Ovary (tissue), 9 donors: Measurements from ENCODE around the gene PHKB. TPM values are rescaled to one million over a fixed set of nuclear protein-coding genes. Genes with fewer than 3 reads are reported as not detected.

ENCODE experiments used
- DNase-seq, 5 donors: peaks; one replicate each; pipeline ENCODE4 v3.0.0-alpha.2; 2019 to 2020
- H3K27ac ChIP-seq, 2 donors: fragments of 200-600 bp; one replicate each; pipeline versions ENCODE4 v1.5.1 to v1.8.0; 2019 to 2022
- H3K27me3 ChIP-seq: fragments of 200-600 bp; one replicate; pipeline ENCODE4 v1.8.0; 2022
- H3K36me3 ChIP-seq: fragments of 200-600 bp; sonication (generic); one replicate; pipeline ENCODE4 v1.5.1; 2019
- H3K4me1 ChIP-seq: one replicate; pipeline ENCODE4 v1.8.1; 2013; ENCODE audit warnings: mild to moderate bottlenecking, moderate library complexity; ENCODE audit not compliant: insufficient read depth
- H3K4me3 ChIP-seq: fragments of 200-600 bp; sonication (generic); one replicate; pipeline ENCODE4 v1.5.1; 2017
- H3K9me3 ChIP-seq, 2 donors: fragments of 200-600 bp in 1 of 2; sonication (generic) in 1 of 2; one replicate each; pipeline versions ENCODE4 v1.5.1 to v1.8.1; 2013 to 2019; ENCODE audit warnings: mild to moderate bottlenecking in 1 of 2, moderate library complexity in 1 of 2
- CTCF ChIP-seq, 3 donors: fragments of 450-650 bp in 2 of 3; fragments of 200-600 bp in 1 of 3; IDR thresholded peaks; one replicate each; pipeline versions ENCODE4 v1.5.1 to v1.8.0; 2016 to 2022; ENCODE audit warnings: antibody characterized with exemption in 3 of 3, mild to moderate bottlenecking in 1 of 3
- EP300 ChIP-seq: sonication (generic); formaldehyde crosslinking; IDR thresholded peaks from one replicate; pipeline ENCODE4 v1.6.1; 2017; ENCODE audit warnings: antibody characterized with exemption
- POLR2A ChIP-seq: fragments of 450-650 bp; IDR thresholded peaks from one replicate; pipeline ENCODE4 v1.6.1; 2017; ENCODE audit warnings: antibody characterized with exemption, mild to moderate bottlenecking, moderate library complexity
- WGBS, 3 donors: extraction: QIAGEN DNeasy Blood & Tissue Kit in 1 of 3; methylation state at CpG; one replicate each; pipeline versions ENCODE4 v1.1.5 to v1.1.7; 2013 to 2017; 5-methylcytosine and 5-hydroxymethylcytosine counted together
- intact Hi-C, 4 donors: fragments of 100-400 bp; cut with DNase I; formaldehyde crosslinking; loops; one replicate each; pipeline versions ENCODE4 v1.11.0 to v1.15.1; 2022 to 2023
- polyA plus RNA-seq, 2 donors: library from polyadenylated mRNA; stranded (reverse); fragments of 200-250 nt in 1 of 2; fragments of 350-450 nt in 1 of 2; fragmentation: Illumina TruSeq in 1 of 2; extraction: RNeasy Lipid Tissue Mini Kit (QIAGEN cat#74804) in 1 of 2; gene quantifications; one replicate each; pipeline ENCODE4 v1.2.3, GENCODE V29; 2013 to 2014
- total RNA-seq, 7 donors: library from RNA; depleted of rRNA in 2 of 7; stranded (reverse); fragments of >200 nt in 2 of 7; fragmentation: NEBNext Ultra II Directional in 3 of 7; extraction: Animal tissue kit (Norgen Biotek cat#: 25700) in 3 of 7; gene quantifications; one replicate each; pipeline versions ENCODE4 v1.1.0 to v1.2.4, GENCODE V29; 2016 to 2023
- donor health status: DM: no; HTN: no; CAD: no; lungs with moderate emphysema.
- donor health status: DM: no; HTN: no; CAD: no.
- donor health status: Bipolar disorder and iron deficiency.
- donor health status: DM: yes; HTN: yes; CAD: no.
- donor health status: DM: no; HTN: no; CAD: no.
- donor health status: DM: yes; HTN: yes; CAD: no.

The PHKB gene
- total and polyA plus RNA-seq, 9 donors: 16.5 to 86.6 (median 59.4) TPM

GRCh38 chr16:47715442-47716083 lies 254.4 kb downstream of the PHKB start:
- no peaks in the 10 kb centered on the region for H3K9me3 ChIP-seq
- TF ChIP-seq POLR2A (no peak), EP300 (no peak)
- no peak overlapping the region for H3K4me3 ChIP-seq
- no peaks in the 10 kb centered on the region for H3K4me1 ChIP-seq
- no peak overlapping the region for H3K27ac ChIP-seq
- H3K27me3 ChIP-seq: no peaks in the 10 kb centered on the region
- 57 to 64% (median 60%) methylated on average over 2 of the region's 2 CpGs for WGBS, 3 donors
- no peak for DNase-seq
- no peaks in the 10 kb centered on the region for H3K36me3 ChIP-seq
- intact Hi-C loops: no loop called here

GRCh38 chr16:47716571-47716970 lies 255.4 kb downstream of the PHKB start:
- Histone ChIP-seq H3K27ac (no peak overlapping the region), H3K4me3 (no peak overlapping the region), H3K27me3 (no peaks in the 10 kb centered on the region), H3K36me3 (no peaks in the 10 kb centered on the region), H3K9me3 (no peaks in the 10 kb centered on the region), H3K4me1 (no peaks in the 10 kb centered on the region)
- DNase-seq: no peak
- intact Hi-C loops: no loop called here
- WGBS, 3 donors: 68 to 76% (median 74%) methylated on average over 5 of the region's 5 CpGs
- TF ChIP-seq CTCF (IDR thresholded peaks at IDR 0.05) (no peak), POLR2A (no peak), EP300 (no peak)

GRCh38 chr16:47719713-47720112 lies 258.6 kb downstream of the PHKB start:
- no peak for DNase-seq
- Histone ChIP-seq H3K36me3 (no peaks in the 10 kb centered on the region), H3K27ac (no peak overlapping the region), H3K4me1 (no peaks in the 10 kb centered on the region), H3K27me3 (no peaks in the 10 kb centered on the region), H3K9me3 (no peaks in the 10 kb centered on the region), H3K4me3 (no peak overlapping the region)
- intact Hi-C loops: no loop called here
- 83 to 85% (median 85%) methylated on average over 4 of the region's 4 CpGs for WGBS, 3 donors
- TF ChIP-seq EP300 (no peak), POLR2A (no peak), CTCF (IDR thresholded peaks at IDR 0.05) (no peak)

GRCh38 chr16:47721006-47721637 lies 260.0 kb downstream of the PHKB start:
- 81 to 82% (median 82%) methylated on average over 5 of the region's 5 CpGs for WGBS, 3 donors
- Histone ChIP-seq H3K27ac (no peak overlapping the region), H3K4me3 (no peak overlapping the region), H3K4me1 (no peaks in the 10 kb centered on the region), H3K27me3 (no peaks in the 10 kb centered on the region), H3K36me3 (no peaks in the 10 kb centered on the region), H3K9me3 (no peaks in the 10 kb centered on the region)
- TF ChIP-seq EP300 (no peak), POLR2A (no peak), CTCF (IDR thresholded peaks at IDR 0.05) (no peak)
- DNase-seq: no peak
- intact Hi-C loops: no loop called here

- Histone ChIP-seq H3K27ac (no peak overlapping the region), H3K27me3 (no peaks in the 10 kb centered on the region), H3K4me1 (no peaks in the 10 kb centered on the region), H3K9me3 (no peaks in the 10 kb centered on the region), H3K36me3 (no peaks in the 10 kb centered on the region), H3K4me3 (no peak overlapping the region)
- TF ChIP-seq POLR2A: no peak
- 90 to 95% (median 90%) methylated on average over 4 of the region's 4 CpGs for WGBS, 3 donors
- intact Hi-C loops: no loop called here
- no peak for DNase-seq
These were observed 260.9 kb downstream of the PHKB start for GRCh38 chr16:47722046-47722445.
